HG03442 (cell line): Measurements from ENCODE around the gene ST6GALNAC5.

ENCODE experiments used
- ATAC-seq: cut with Tn5 transposase; IDR thresholded peaks from one replicate; pipeline ENCODE4 v1.9.1; 2021; ENCODE audit warnings: mild to moderate bottlenecking, moderate library complexity; ENCODE audit not compliant: unreplicated experiment

The ST6GALNAC5 gene

GRCh38 chr1:77039739-77040138 lies 172.5 kb downstream of the ST6GALNAC5 start:
- ATAC-seq = no peak

DNA sequence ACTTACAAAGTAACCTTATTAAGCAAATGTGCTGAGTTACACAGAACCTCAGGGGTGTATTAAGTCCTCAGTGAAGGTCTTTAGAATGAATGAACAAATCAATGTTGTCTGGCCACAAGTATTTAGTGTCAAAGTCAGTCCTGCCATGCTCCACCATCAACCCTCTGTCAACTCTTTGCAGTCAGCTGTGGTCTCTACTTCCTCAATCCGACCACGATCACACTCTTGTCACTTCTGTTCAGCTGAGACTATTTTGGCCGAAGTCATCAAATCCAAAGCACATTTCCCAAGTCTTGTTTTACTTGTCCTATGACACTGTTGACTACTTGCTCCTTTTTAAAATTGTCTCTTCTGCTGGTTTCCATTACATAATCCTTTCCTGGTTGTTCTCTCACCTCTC lies 173.5 kb downstream of the ST6GALNAC5 start:
- ATAC-seq = no peak

- no peak for ATAC-seq
Observed at GRCh38 chr1:77044133-77044849, 177.0 kb downstream of the ST6GALNAC5 start.

GRCh38 chr1:77047575-77047974 lies 180.3 kb downstream of the ST6GALNAC5 start:
- ATAC-seq = no peak

DNA sequence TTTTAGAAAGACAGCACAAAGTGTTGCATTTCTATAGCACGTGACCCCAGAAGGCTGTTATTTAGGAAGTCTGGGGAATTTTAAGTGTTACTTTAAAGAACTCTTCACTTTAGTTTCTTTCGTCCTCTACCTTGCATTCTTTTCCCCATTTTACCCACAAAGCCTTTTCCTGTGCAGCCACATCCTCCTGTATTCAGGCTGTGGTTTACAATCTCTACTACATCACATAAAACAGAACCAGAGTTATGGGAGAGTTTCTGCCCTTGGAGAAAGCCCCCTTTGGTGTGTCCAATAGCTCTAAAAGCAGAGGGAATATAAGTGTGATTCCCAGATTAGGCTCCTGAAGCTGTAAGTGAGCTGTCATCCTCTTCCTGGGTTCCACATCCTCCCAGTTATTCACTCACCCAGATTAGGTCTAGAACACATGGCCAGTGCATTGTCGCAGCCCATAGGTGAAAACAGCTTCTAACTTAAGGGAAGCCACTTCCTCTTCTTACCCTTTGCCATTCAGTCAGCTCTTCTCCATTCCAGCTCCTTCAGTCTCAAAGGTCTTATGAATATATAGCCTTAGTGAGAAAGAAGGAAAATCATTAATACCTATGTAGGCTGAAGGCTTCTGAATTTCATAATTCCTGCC lies 180.8 kb downstream of the ST6GALNAC5 start:
- no peak for ATAC-seq

DNA sequence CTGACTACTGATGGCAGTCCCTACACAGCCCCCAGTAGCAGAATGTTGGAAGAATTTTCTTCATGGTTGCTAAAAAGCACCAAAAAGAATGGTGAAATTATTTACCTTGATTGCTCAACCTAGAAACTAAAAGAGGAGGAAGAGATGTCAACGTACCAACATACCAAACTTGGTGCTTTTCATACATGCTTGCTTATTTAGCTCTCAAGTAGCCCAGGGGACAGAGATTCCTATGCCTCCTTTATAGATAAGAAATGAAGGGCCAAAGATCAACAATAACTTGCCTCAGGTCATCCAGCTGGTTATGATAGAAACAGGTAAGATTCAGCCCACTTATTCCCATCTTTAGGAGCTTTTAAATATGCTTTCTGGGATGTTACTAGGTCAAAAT lies 181.3 kb downstream of the ST6GALNAC5 start:
- ATAC-seq = no peak

GRCh38 chr1:77051425-77051824 lies 184.1 kb downstream of the ST6GALNAC5 start:
- ATAC-seq = no peak

GRCh38 chr1:77056525-77056924 lies 189.2 kb downstream of the ST6GALNAC5 start:
- ATAC-seq = no peak

DNA sequence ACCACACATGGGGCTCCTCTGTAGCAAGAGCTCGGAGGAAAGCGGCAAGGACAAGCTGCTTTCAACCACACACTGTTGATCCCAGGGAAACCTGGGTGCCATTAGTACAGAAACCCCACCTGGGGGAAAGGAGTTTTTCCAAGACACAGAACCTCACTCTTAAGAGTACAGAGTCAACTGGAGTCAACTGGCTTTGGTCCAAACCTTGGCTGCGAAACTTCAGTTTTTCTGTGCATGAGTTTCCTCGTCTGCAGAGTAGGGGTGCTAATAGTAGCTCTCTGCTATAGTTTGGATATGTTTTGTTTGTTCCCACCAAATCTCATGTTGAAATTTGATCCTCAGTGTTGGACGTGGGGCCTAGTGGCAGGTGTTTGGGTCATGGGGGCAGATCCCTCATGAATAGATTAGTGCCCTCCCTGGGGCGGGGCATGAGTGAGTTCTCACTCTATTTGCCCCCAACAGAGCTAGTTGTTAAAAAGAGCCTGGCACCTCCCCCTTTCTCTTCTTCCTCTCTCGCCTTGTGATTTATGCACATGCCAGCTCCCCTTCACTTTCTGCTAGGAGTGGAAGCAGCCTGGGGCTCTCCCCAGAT lies 190.8 kb downstream of the ST6GALNAC5 start:
- no peak for ATAC-seq

- no peak for ATAC-seq
Observed at GRCh38 chr1:77060000-77060399, 192.7 kb downstream of the ST6GALNAC5 start.

DNA sequence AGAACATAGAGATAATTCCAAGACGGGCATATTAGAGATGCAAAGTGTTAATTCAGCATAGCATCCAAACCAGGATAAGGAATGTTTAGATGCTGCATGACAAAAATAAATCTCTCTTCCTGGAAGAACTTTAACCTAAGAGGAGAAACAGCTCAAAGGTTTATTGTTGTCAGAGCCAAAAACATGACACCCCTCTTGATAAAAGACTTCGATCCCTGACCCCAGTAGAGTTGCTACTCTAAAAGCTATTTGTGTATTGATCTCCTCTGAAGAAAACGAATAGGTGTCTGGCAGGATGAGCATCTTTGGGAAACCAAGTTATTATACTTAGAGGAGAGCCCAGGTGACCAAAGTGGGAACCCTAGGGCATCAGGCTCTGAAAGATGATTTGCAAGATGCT lies 193.9 kb downstream of the ST6GALNAC5 start:
- ATAC-seq = no peak

DNA sequence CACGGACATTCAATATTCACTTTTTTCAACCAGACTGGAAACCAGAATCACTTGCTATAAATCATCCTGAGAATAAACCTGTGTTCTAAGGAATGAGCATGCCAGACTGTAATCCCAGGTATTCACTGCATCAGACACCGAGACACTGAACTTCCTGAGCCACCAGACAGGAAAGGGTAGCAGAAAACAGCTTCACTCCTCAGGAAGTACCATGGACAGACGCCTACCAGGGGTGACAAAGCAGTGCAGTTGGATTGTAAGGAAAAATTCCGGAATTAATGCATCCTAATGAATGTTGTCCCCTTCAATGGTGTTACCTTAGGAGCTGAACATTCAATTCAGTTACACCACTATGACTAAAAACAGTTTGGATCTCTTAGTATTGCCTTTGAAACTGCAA lies 195.8 kb downstream of the ST6GALNAC5 start:
- no peak for ATAC-seq

DNA sequence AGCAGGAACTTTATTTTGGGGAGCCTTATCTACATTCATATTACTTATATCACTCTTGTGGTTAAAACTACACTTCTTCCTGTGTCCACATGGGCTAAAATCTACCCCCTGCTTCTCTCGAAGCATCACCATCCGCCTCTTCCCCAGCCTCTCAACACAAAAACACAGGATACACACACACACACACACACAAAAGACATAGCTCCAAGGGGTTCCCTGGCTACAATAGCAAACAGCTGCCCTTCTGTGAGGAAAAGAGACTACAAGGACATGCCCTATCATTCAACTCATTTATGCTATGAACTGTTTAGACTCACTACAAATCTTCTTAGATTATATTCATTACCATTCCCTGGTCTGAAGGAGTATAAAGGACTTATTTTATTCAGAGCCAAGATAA lies 197.0 kb downstream of the ST6GALNAC5 start:
- ATAC-seq = no peak

DNA sequence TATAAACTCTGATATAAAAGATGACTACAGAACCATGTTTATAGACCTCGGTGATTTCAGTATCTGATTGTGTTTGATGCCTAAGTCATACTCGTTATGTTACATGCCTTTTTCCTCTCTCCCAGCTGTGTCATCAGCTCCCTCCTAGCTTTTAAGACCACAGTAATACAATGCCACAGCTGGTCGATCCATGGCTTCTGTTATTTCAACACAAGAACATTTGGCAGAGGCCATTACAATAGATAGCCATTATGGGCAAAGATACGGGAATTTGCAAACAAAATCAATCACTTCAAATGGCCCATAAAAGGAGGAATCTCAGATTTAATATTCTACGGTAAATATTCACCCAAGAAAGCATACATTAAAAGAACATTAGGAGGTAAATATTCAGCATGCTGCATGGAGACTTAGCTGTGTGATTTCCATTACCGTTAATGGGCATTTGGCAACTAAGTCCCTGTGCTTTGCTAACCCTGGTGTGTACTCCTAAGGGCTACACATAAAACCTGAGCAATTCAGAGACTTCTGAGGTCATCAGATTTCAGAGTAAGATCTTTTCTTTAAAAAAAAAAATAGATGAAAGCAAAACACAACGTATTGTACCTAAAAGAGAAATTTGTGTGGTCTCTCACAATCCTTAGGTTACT lies 198.5 kb downstream of the ST6GALNAC5 start:
- no peak for ATAC-seq

GRCh38 chr1:77068013-77068412 lies 200.7 kb downstream of the ST6GALNAC5 start:
- ATAC-seq = no peak

DNA sequence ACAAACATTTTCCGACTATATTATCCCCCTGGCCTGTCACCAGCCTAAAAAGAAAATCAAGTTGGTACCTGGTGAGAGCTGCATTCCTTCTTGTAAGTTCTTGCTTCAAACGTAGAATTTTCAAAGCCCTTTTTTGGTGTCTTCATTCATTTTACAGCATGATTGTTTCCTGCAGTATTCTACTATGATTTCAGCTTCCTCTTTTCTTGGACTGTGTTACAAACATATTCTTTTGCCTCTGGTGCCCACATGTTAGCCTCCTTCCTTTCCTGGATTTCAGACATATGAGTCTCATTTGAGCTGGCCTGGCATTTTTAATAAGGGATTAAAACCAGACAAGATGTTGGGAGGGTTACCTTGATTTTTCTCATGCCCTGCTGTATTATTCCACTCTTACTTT lies 209.5 kb downstream of the ST6GALNAC5 start:
- ATAC-seq = no peak

DNA sequence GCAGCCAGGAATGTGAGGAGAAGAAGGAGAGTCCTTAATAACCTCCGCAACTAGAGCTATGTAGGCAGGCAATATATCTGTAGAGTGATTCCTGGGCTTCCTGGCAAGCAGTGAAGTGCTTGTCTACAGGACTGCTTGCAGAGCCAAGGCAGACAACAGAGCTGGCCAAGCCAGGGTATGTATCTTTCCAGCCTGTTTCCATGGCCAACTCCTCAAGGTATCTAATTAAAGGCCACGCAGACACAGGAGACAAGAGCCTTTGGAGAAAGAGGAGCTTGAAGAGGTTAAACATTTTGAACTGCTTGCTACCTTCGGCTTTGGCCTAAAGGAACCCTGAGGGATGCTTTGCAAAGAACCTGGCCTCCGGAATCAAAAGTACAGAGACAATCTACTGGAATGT lies 214.6 kb downstream of the ST6GALNAC5 start:
- no peak for ATAC-seq

DNA sequence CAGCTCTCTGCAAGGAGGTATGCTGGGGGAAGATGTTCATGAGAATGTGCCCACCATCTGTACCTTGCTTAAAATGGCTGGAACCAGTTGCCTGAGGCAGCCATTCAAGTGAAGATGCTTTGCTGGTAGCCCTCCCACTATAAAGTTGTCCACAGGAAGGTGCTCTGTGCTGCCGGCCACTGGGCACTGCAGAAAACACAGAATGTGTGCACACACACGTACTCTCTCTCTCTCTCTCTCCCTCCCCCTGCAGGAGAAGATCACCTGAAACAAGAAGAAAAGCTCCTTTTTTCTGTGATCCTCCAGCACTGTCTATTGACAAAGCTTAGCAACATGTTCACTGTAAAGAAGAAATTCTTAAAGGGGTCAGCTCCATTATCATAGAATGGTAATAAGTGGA lies 217.2 kb downstream of the ST6GALNAC5 start:
- ATAC-seq = no peak

- no peak for ATAC-seq
Observed at GRCh38 chr1:77085109-77085508, 217.8 kb downstream of the ST6GALNAC5 start.

GRCh38 chr1:77089756-77090155 lies 222.5 kb downstream of the ST6GALNAC5 start:
- ATAC-seq = no peak

GRCh38 chr1:77095236-77095635 lies 228.0 kb downstream of the ST6GALNAC5 start:
- no peak for ATAC-seq
